Activated effector memory CD4-positive, alpha-beta T cell treated with Interleukin-2 at 50 U/mL for 16 hours (primary cell): ENCODE measurements around the gene TTLL7.
"Not testable (repeated sequence)": the region's sequence is repeated elsewhere in the genome, so short reads cannot be mapped to it uniquely, and the experiment has no call there.

Experiments used
- DNase-seq: peaks from one replicate; pipeline ENCODE4 v3.0.0-alpha.2; 2020

TTLL7 gene

GRCh38 chr1:83927701-83928100 lies 71.2 kb downstream of the TTLL7 start:
- DNase-seq, result no peak

DNA sequence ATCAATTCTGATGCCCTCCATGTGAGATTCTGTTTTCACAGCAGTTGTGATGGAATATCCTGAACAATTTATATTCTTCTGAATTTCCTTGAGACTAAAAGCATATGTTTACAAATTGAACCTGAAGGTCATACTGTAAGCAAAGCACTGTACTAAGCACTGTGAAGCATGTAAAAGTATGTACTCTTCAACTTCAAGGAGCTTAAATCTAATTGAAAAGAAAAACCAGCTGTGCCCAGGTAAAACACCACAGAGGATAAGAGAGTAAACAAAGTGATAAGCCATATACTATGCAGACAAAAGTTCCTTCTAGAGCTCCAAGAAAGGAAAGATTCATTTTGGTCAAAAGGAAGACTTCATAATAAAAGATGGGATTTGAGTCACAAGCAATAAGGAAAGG lies 71.9 kb downstream of the TTLL7 start:
- no peak for DNase-seq

- no peak for DNase-seq
Observed at GRCh38 chr1:83923553-83923952, 75.4 kb downstream of the TTLL7 start.

DNA sequence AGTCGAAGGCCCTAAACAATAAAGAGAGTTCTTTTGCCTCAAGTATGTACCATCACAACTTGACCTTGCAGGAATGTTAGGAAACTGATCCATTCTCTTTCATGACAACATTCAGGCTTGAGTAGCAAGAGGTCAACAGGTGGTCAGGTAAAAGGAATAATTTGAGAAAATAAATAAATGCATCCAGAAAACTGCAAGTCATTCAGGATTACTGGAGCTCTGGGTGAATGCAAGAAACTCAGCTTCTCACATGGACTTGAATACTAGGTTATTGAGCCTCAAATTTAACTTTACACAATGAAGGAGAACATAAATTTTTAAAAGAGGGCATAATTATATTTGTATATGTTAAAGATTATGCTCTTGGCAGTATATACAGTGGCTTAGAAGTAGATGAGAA lies 76.5 kb downstream of the TTLL7 start:
- DNase-seq, result no peak

DNA sequence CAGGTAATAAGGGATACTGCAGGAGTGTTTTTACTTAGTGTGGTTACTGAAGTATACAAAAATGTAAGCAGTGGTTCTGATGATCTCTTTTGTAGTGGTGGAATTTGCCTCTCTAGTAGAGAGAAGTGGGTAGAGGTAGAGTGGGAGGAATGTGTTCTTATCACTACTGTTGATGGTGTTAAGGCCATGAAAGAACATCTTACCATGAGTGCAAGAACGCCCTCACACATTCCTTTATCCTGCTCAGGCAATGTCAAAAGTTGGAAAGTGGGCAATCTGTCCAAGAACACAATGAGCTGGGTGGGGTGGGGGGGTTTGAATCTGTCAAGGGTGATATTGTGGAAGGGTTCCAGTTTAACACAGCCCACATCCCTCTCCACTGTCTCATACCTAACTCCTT lies 78.6 kb downstream of the TTLL7 start:
- no peak for DNase-seq

DNA sequence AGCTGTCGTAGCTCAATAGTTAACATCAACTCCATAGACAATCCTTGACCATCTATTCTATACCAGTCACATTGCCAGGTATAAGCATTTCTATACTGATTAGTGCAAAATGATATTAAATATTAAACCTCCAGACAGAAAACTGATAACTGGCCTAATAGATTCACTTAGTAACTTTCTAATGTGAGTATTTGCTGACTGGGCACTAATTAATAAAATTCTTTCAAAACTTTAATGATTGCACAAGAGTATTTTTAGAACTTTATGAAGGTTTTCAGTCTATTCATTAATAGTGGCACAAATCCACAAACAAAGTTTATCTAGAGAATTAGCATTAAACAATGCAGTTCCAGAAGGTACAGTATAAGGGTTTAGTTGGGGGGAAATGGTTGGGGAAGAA lies 79.1 kb downstream of the TTLL7 start:
- DNase-seq, result no peak

- DNase-seq, result no peak
Observed at GRCh38 chr1:83918688-83919285, 80.1 kb downstream of the TTLL7 start.

GRCh38 chr1:83917959-83918358 lies 81.0 kb downstream of the TTLL7 start:
- no peak for DNase-seq

- not testable (repeated sequence) for DNase-seq
Observed at GRCh38 chr1:83916094-83916493, 82.8 kb downstream of the TTLL7 start.

DNA sequence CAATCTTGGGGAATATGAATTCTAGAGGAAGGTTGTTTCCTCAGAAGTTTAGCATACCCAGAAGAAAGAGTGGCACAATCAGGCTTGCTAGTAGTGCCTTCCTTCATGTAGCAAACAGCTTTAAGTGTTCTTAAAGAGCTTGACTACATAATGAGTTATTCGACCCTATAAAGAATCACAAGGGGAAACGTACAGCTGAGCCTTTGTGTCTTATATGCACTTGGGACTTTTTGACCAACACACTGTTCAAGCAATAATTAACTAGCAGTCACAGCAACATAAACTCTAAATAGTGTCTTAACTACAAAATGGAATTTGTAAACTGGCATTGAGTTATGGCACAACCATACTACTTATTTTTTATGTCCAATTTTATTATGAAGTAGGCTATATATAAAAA lies 86.1 kb downstream of the TTLL7 start:
- no peak for DNase-seq

GRCh38 chr1:83910461-83910860 lies 88.5 kb downstream of the TTLL7 start:
- DNase-seq, result no peak

GRCh38 chr1:83909687-83910086 lies 89.2 kb downstream of the TTLL7 start:
- no peak for DNase-seq

GRCh38 chr1:83905315-83905907 lies 93.5 kb downstream of the TTLL7 start:
- no peak for DNase-seq

GRCh38 chr1:83901547-83902155 lies 97.3 kb downstream of the TTLL7 start:
- no peak for DNase-seq

DNA sequence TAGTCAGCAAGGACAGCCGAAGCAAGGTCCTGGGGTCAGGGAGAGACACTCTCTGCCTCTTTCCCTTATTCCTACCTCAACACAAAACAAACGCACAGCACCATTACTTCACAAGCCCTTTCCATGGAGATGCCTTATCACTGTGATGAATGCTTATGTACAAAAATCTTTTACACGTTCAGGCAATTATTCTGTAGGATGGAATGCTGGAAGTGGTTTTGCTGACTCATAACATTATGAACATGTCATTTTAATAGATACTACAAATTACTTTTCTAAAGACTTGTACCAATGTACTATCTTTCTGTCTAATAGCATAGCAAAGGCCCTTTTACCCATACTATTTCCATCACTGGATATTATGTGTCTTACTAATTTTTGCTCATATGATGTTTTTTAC lies 98.4 kb downstream of the TTLL7 start:
- no peak for DNase-seq

DNA sequence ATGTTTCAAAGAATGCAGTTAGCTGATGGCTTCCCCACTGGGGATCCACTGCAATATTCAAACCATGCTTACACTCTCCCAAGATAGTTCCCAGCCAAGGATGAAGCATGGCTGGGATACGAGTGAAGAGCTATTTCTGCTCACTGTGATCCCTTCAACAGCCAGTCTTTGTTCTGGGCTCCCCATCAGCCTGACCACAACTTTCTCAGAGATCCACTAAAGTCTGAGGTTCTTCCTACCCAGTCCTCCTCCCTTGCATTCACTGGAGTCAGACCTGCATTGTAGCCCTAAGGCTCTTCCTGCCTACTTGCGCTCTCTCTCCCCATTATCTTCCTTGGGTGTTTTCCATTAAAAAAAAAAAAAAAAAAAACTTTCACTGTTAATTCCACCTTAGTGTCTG lies 101.4 kb downstream of the TTLL7 start:
- DNase-seq, result no peak

DNA sequence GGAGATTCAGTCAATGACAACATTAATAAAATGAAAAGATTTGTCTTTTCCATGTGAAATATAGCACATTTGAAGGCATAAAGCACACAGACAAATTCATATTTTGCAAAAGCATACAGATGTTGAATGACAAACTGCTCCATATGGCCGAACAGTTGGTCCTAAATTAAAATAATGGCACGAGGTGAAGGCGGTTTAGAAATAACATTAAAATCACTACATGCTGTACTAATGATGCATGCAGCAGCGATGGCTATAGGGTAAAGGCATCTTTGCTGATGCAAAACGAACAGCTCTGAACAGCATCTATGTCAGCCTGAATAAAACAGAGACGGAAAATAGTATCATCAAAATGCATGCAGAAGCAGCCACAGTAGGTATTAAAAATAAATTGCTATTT lies 102.6 kb downstream of the TTLL7 start:
- no peak for DNase-seq

DNA sequence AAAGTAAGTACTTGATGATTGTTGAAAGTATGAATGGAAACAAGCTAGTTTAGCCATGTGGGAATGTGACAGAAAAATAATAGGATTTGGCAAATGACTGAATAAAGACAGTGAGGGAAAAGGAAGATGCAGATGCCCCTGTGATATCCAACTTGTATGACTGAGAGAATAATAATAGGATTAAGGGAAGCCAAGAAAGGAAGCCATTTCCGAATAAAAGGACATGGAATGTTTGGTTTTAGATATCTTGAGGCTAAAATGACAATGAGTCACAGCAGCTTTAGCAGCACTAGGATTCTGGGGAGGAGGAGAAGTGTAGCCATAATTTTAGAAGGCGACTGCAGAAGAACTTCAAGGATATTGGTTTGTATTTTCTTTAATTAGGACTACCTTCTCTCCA lies 109.2 kb downstream of the TTLL7 start:
- DNase-seq, result no peak

DNA sequence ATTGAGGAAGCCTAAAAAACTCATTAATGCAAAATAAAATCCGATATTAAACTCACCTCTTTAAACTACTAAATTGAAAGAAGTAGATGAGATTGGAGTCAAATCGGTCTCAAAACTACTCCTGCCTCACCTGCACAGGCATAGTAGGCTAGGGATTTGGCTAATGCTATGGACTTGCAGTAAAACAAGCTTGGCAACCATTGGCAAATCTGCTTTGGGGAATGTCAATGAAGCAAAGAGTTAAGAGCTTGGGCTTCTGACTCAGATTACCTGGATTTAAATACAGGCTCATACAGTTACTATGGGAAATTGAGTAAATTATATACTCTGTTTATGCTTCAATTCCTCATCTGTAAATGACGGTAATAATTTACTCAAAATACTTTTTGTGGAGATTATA lies 111.4 kb downstream of the TTLL7 start:
- DNase-seq, result no peak

- DNase-seq, result no peak
Observed at GRCh38 chr1:83883979-83884378, 115.0 kb downstream of the TTLL7 start.

- DNase-seq, result no peak
Observed at GRCh38 chr1:83882906-83883305, 116.0 kb downstream of the TTLL7 start.

DNA sequence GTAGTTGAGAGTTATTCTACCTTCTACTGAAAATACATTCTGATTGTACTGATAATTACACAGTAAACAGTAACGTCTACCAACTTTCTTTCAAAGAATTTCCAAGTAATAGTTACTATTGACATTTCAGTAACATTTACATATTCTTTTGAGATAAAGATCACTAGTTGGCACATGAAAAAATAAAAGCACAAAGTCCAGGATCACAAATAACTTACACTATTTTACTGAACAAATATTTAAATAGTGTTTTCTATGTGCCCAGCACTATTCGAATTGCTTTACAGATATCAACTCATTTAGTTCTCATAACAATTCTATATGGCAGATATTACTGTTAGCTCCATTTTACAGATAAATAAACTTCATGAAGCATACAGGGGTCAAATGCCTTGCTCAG lies 126.4 kb downstream of the TTLL7 start:
- DNase-seq, result no peak

DNA sequence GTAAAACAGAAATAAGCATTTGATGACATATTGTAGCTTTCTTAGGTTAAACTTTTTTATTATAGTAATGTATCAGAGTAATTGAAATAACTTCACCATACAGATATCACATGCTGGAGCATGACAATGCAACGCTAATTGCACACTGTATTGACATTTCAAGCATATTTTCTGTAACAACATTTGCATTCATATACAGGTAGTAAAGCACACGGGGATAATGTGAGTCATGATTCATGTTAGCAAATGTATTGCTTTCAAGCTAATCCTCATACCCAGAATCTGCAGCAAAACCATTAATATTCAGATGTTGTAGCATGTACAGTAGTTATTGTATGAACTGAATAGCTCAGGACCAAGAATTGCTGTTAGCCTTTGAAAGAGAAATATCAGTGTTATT lies 133.9 kb downstream of the TTLL7 start:
- DNase-seq, result no peak

DNA sequence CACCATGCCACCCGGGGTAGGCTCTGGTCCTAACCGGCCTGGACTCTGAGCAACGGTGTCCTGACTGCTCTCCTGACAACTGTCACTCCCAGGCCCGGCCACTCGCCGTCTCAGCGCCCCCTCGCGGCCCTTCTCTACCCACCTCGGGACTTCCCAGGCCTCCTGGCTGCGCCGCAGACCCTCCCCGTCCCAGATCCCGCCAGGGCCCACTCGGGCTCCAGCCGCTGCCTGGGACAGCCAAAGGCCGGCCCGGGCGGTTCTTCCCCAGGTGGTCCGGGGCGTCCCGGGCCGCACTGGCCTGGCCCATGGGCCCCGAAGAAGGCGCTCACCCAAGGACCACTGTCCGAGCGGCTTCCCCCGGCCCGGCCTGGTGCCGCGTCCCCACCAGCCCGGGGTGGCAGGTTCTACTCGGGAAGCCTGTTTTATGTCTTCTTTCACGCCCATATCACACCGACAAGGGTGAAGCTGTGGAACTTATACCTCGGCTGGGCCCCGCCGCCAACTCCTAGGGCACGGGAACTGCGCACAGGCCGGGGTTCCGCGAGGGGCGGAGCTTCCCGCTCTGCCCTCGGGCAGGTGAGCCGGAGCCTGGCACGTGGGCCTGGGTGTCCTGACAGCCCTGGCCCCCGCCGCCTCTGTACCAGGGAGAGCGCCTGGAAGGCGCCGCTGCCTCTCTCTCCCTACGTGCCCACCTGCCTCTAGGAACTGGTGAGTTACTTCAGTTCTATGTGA lies 138.3 kb downstream of the TTLL7 start:
- DNase-seq, result peak; percentile 54
